C4-2B (cell line): Measurements from ENCODE around the gene MGST2.

Experiments used
- CTCF ChIP-seq: fragments of 450-650 bp; conservative IDR thresholded peaks from 2 replicates; pipeline ENCODE4 v1.5.1; 2017; ENCODE audit warnings: mild to moderate bottlenecking
- ZFX ChIP-seq: fragments of 450-650 bp; IDR thresholded peaks from 2 replicates; pipeline ENCODE4 v1.6.1; 2017

DNA sequence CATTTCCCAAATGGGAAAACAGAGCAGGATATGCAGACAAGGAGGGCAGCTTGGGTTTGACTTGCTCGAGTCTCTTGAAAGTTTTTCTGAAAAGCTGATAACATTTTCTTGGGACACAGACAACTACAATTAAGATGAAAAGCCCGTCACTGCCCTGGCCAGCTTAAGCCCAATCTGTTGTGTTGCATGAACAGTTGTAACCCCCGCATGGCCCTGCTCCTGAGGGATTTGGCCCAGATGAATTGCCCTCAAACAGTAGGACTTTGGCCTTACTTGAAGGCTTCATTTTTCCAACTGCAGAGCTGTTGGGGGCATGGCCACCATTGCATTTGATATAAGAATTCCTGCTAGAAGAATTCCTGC, 40.5 kb upstream of the MGST2 start:
- TF ChIP-seq CTCF (no peak), ZFX (no peak)
